BLaER1 (cell line): ENCODE data around the gene CDK4.
A peak's percentile ranks its signal among the peaks of the same experiment; 100 is the strongest.

Experiments
- H3K27ac ChIP-seq: shearing (Covaris generic); formaldehyde crosslinking; 2 replicates; pipeline ENCODE4 v1.8.1; 2022
- H3K27me3 ChIP-seq: shearing (Covaris generic); formaldehyde crosslinking; 2 replicates; pipeline ENCODE4 v1.8.1; 2022
- H3K36me3 ChIP-seq: shearing (Covaris generic); formaldehyde crosslinking; 2 replicates; pipeline ENCODE4 v1.8.1; 2022
- H3K4me1 ChIP-seq: shearing (Covaris generic); formaldehyde crosslinking; 2 replicates; pipeline ENCODE4 v1.8.1; 2022
- H3K4me2 ChIP-seq: shearing (Covaris generic); formaldehyde crosslinking; 2 replicates; pipeline ENCODE4 v1.8.1; 2022
- H3K4me3 ChIP-seq: shearing (Covaris generic); formaldehyde crosslinking; 2 replicates; pipeline ENCODE4 v1.8.1; 2022
- H3K9ac ChIP-seq: shearing (Covaris generic); formaldehyde crosslinking; 2 replicates; pipeline ENCODE4 v1.8.1; 2022
- H3K9me3 ChIP-seq: shearing (Covaris generic); formaldehyde crosslinking; 2 replicates; pipeline ENCODE4 v1.8.1; 2022
- H4K20me1 ChIP-seq: shearing (Covaris generic); formaldehyde crosslinking; 2 replicates; pipeline ENCODE4 v1.8.1; 2022
- Cebpa-rat ChIP-seq: shearing (Covaris generic); IDR thresholded peaks from 2 replicates; pipeline ENCODE4 v1.8.1; 2022

CDK4 gene

GRCh38 chr12:57772429-57773322 is 20.6 kb upstream of the CDK4 start, which contains the start of gene EEF1AKMT3:
Gene EEF1AKMT3 (plus strand): TSS chr12:57772614. CDS start chr12:57772725, 111 bp downstream.
- Histone ChIP-seq H3K9me3 (no peaks in the 10 kb centered on the region), H3K4me1 (peaks cover 24% of the 10 kb centered on the region), H3K27ac (peak within 1 kb of the TSS; percentile 93), H3K36me3 (peaks cover 32% of the 10 kb centered on the region), H4K20me1 (peaks cover 14% of the 10 kb centered on the region; the same call in 1 of the 2 replicates), H3K4me3 (peak within 1 kb of the TSS; percentile 84), H3K27me3 (peaks cover 13% of the 10 kb centered on the region), H3K9ac (peak within 1 kb of the TSS; percentile 89), H3K4me2 (peak within 1 kb of the TSS; percentile 91)
- no peak for TF ChIP-seq Cebpa-rat

- H3K9me3 ChIP-seq, result no peaks in the 10 kb centered on the region
- H3K9ac ChIP-seq, result peak within 1 kb of the TSS; percentile 89
- peak within 1 kb of the TSS; percentile 91 for H3K4me2 ChIP-seq
- H3K4me1 ChIP-seq, result peaks cover 24% of the 10 kb centered on the region
- peak within 1 kb of the TSS; percentile 93 for H3K27ac ChIP-seq
- H3K36me3 ChIP-seq, result peaks cover 32% of the 10 kb centered on the region
- peaks cover 19% of the 10 kb centered on the region for H4K20me1 ChIP-seq
- H3K27me3 ChIP-seq, result peaks cover 20% of the 10 kb centered on the region
- H3K4me3 ChIP-seq, result peak within 1 kb of the TSS; percentile 84
- no peak for TF ChIP-seq Cebpa-rat
Measured at GRCh38 chr12:57771873-57772428, 19.8 kb upstream of the CDK4 start, which contains the start of gene METTL1. Gene METTL1 (minus strand): TSS chr12:57772105. CDS start chr12:57772083, 22 bp downstream.

- peak overlapping the region; percentile 93 for H3K27ac ChIP-seq
- no peaks in the 10 kb centered on the region for H3K9me3 ChIP-seq
- peaks cover 24% of the 10 kb centered on the region for H3K4me1 ChIP-seq
- H3K36me3 ChIP-seq, result peaks cover 32% of the 10 kb centered on the region
- H3K9ac ChIP-seq, result peak overlapping the region; percentile 89
- peaks cover 25% of the 10 kb centered on the region for H4K20me1 ChIP-seq
- H3K4me3 ChIP-seq, result peak overlapping the region; percentile 84
- H3K27me3 ChIP-seq, result peaks cover 26% of the 10 kb centered on the region
- TF ChIP-seq Cebpa-rat, result no peak
- H3K4me2 ChIP-seq, result peak overlapping the region; percentile 91
Measured at GRCh38 chr12:57771236-57771872, 19.2 kb upstream of the CDK4 start.

GRCh38 chr12:57770734-57771133 is 18.6 kb upstream of the CDK4 start:
- peaks cover 32% of the 10 kb centered on the region for H3K36me3 ChIP-seq
- H3K27me3 ChIP-seq, result peaks cover 32% of the 10 kb centered on the region
- no peak overlapping the region; the same call in 1 of the 2 replicates for H3K9ac ChIP-seq
- H3K27ac ChIP-seq, result no peak overlapping the region
- H3K9me3 ChIP-seq, result no peaks in the 10 kb centered on the region
- H3K4me3 ChIP-seq, result peak overlapping the region; percentile 84; the same call in 1 of the 2 replicates
- peaks cover 32% of the 10 kb centered on the region for H4K20me1 ChIP-seq
- no peak for TF ChIP-seq Cebpa-rat
- peak overlapping the region; percentile 91 for H3K4me2 ChIP-seq
- peaks cover 24% of the 10 kb centered on the region for H3K4me1 ChIP-seq

GRCh38 chr12:57769594-57769993 is 17.5 kb upstream of the CDK4 start:
- H4K20me1 ChIP-seq, result peaks cover 43% of the 10 kb centered on the region
- H3K27ac ChIP-seq, result no peak overlapping the region
- no peak overlapping the region for H3K4me2 ChIP-seq
- TF ChIP-seq Cebpa-rat, result no peak
- H3K4me3 ChIP-seq, result no peak overlapping the region
- peaks cover 44% of the 10 kb centered on the region for H3K27me3 ChIP-seq
- no peak overlapping the region for H3K9ac ChIP-seq
- peaks cover 32% of the 10 kb centered on the region for H3K36me3 ChIP-seq
- peaks cover 35% of the 10 kb centered on the region for H3K4me1 ChIP-seq
- no peaks in the 10 kb centered on the region; the same call in 1 of the 2 replicates for H3K9me3 ChIP-seq

GRCh38 chr12:57767876-57768275 is 15.8 kb upstream of the CDK4 start:
- TF ChIP-seq Cebpa-rat, result no peak
- no peak overlapping the region for H3K4me3 ChIP-seq
- H3K27me3 ChIP-seq, result peaks cover 61% of the 10 kb centered on the region
- H3K4me2 ChIP-seq, result no peak overlapping the region
- H3K36me3 ChIP-seq, result peaks cover 32% of the 10 kb centered on the region
- H3K4me1 ChIP-seq, result peaks cover 25% of the 10 kb centered on the region
- no peaks in the 10 kb centered on the region; the same call in 1 of the 2 replicates for H3K9me3 ChIP-seq
- H3K27ac ChIP-seq, result no peak overlapping the region
- peaks cover 58% of the 10 kb centered on the region for H4K20me1 ChIP-seq
- H3K9ac ChIP-seq, result no peak overlapping the region

- Histone ChIP-seq H4K20me1 (peaks cover 62% of the 10 kb centered on the region), H3K36me3 (peaks cover 32% of the 10 kb centered on the region), H3K27ac (no peak overlapping the region), H3K27me3 (peaks cover 67% of the 10 kb centered on the region), H3K9ac (no peak overlapping the region), H3K9me3 (no peaks in the 10 kb centered on the region; the same call in 1 of the 2 replicates), H3K4me1 (peaks cover 21% of the 10 kb centered on the region), H3K4me2 (no peak overlapping the region), H3K4me3 (no peak overlapping the region)
- TF ChIP-seq Cebpa-rat, result no peak
Measured at GRCh38 chr12:57767305-57767698, 15.2 kb upstream of the CDK4 start.

GRCh38 chr12:57766464-57767304 is 14.6 kb upstream of the CDK4 start, which contains the start of gene CYP27B1:
Gene CYP27B1 (minus strand): TSS chr12:57767078. CDS start chr12:57767041, 37 bp downstream.
- Histone ChIP-seq H3K4me2 (no peak within 1 kb of the TSS), H3K27ac (no peak within 1 kb of the TSS), H3K27me3 (peaks cover 73% of the 10 kb centered on the region), H3K9me3 (no peaks in the 10 kb centered on the region; the same call in 1 of the 2 replicates), H3K4me3 (no peak within 1 kb of the TSS), H3K36me3 (peaks cover 32% of the 10 kb centered on the region), H3K9ac (no peak within 1 kb of the TSS), H4K20me1 (peaks cover 69% of the 10 kb centered on the region), H3K4me1 (peaks cover 21% of the 10 kb centered on the region)
- TF ChIP-seq Cebpa-rat, result no peak
